Measurements from ENCODE around the gene DEPP1. TPM values are rescaled to one million over a fixed set of nuclear protein-coding genes. Genes with fewer than 3 reads are reported as not detected.

Gene DEPP1
- total and polyA plus RNA-seq, 2 of the 13 experiments (the other 11 are each of a cell fraction or from before 2014, with no cell fraction given): 14.8 to 270 TPM

DNA sequence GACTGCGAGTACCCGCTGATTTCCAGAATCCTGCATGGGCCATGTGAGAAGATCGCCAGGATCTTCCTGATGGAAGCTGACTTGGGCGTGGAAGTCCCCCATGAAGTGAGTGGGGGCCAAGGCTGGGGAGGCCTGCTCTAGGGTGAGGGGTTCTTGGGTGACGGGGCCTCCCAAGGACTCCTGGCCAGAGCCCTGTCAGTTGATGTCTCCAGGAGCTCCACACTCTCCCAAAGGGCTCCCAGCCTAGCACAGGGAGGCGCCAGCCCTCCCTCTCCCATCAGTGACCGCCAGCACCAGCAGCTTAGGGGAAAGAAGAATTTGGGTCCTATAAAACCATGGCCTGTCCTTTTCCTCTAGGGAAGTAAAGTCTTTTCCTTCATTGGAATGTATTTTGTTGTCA is 12.4 kb upstream of the DEPP1 start:
- no peaks in the 10 kb centered on the region for H4K20me1 ChIP-seq (ENCODE audit: insufficient read depth, low read length)
- 0 out of 6 replicates have a peak overlapping the region, but pooled peaks of 1 of the 3 experiments have one; percentile 0 for H3K4me3 ChIP-seq (replicated peaks in 1 of 3; ENCODE audit: insufficient read depth in 1 of 3, low read depth in 2 of 3, low read length in 3 of 3)
- peak overlapping the region; percentile 54 for H3K9ac ChIP-seq (ENCODE audit: insufficient read depth, low read depth, low read length)
- H3K36me3 ChIP-seq (replicated peaks in 1 of 2; ENCODE audit: control insufficient read depth in 1 of 2, insufficient read depth in 2 of 2, low read length in 2 of 2): peaks cover 17 to 35% of the 10 kb centered on the region in 2 experiments; a peak in 4 of 5 replicates
- FAIRE-seq (no peak), DNase-seq (ENCODE audit: low spot score) (no peak), ATAC-seq (no peak)
- H3K79me2 ChIP-seq (ENCODE audit: insufficient read depth, low read length): no peaks in the 10 kb centered on the region
- no TSS peak for BruUV-seq (replicated peaks)
- H3K27me3 ChIP-seq (ENCODE audit: control insufficient read depth in 1 of 2, insufficient read depth in 2 of 2, low read length in 2 of 2): no peaks in the 10 kb centered on the region
- CTCF ChIA-PET (ENCODE audit: low intra/inter-chr PET ratio, low total read pairs): interaction anchor here (2.2 kb wide), 1 partner anchor 58 kb away, joined by 16 read pairs; no protein-coding TSS in a partner anchor
- peaks cover 75% of the 10 kb centered on the region for H3K4me1 ChIP-seq (ENCODE audit: insufficient read depth, low read length)
- peak overlapping the region; percentile 55 for H3K27ac ChIP-seq (ENCODE audit: extremely low read length, insufficient read depth, low read length)
- peak overlapping the region; percentile 40; the same call in 1 of the 2 replicates for H3K4me2 ChIP-seq (ENCODE audit: low read depth, low read length)
- POLR2A ChIA-PET: interaction anchor here (1.1 to 12.0 kb wide), 7 partner anchors 10 to 59 kb away, joined by 3 to 863 read pairs (median 6); partner anchors contain the start of gene DEPP1
- WGBS (ENCODE audit: low lambda C conversion rate): 100% methylated on average over 5 of the region's 7 CpGs
- intact Hi-C loops (cut with micrococcal nuclease; ENCODE audit: unreplicated experiment): loop anchor here (5.0 kb wide), 1 partner anchor 59 kb away; no protein-coding TSS in a partner anchor
- in situ Hi-C loops (cut with HindIII; ENCODE audit: extremely low pct_ligation_motif_present, low pct_unique_long_range_greater_than_20kb): no loop called here
- no peaks in the 10 kb centered on the region for H3K9me3 ChIP-seq (ENCODE audit: low read length)
- no peak overlapping the region for H2AFZ ChIP-seq (ENCODE audit: low read length)
- TF ChIP-seq TOPORS (CRISPR knock-in tag; IDR thresholded peaks at IDR 0.05) (no peak), ZNF782 (CRISPR knock-in tag; IDR thresholded peaks at IDR 0.05; ENCODE audit: borderline replicate concordance) (no peak), ZBTB26 (CRISPR knock-in tag; IDR thresholded peaks at IDR 0.05; ENCODE audit: borderline replicate concordance) (no peak), PHF20 (CRISPR knock-in tag; IDR thresholded peaks at IDR 0.05) (no peak), ZNF468 (CRISPR knock-in tag; IDR thresholded peaks at IDR 0.05) (no peak), ZNF598 (CRISPR knock-in tag; IDR thresholded peaks at IDR 0.05; ENCODE audit: borderline replicate concordance) (0 out of 2 replicates have a peak, but pooled peaks have one; percentile 2), ZNF501 (CRISPR knock-in tag; IDR thresholded peaks at IDR 0.05) (no peak), EEA1 (CRISPR knock-in tag; IDR thresholded peaks at IDR 0.05; ENCODE audit: borderline replicate concordance) (no peak), DPF2 (CRISPR knock-in tag; IDR thresholded peaks at IDR 0.05; ENCODE audit: borderline replicate concordance, low read depth) (no peak), ZNF331 (CRISPR knock-in tag; IDR thresholded peaks at IDR 0.05) (no peak), JDP2 (CRISPR knock-in tag; IDR thresholded peaks at IDR 0.05; ENCODE audit: borderline replicate concordance) (no peak), ZBTB1 (CRISPR knock-in tag; IDR thresholded peaks at IDR 0.05; ENCODE audit: borderline replicate concordance) (no peak)
- TF ChIP-seq, protein P1, sequence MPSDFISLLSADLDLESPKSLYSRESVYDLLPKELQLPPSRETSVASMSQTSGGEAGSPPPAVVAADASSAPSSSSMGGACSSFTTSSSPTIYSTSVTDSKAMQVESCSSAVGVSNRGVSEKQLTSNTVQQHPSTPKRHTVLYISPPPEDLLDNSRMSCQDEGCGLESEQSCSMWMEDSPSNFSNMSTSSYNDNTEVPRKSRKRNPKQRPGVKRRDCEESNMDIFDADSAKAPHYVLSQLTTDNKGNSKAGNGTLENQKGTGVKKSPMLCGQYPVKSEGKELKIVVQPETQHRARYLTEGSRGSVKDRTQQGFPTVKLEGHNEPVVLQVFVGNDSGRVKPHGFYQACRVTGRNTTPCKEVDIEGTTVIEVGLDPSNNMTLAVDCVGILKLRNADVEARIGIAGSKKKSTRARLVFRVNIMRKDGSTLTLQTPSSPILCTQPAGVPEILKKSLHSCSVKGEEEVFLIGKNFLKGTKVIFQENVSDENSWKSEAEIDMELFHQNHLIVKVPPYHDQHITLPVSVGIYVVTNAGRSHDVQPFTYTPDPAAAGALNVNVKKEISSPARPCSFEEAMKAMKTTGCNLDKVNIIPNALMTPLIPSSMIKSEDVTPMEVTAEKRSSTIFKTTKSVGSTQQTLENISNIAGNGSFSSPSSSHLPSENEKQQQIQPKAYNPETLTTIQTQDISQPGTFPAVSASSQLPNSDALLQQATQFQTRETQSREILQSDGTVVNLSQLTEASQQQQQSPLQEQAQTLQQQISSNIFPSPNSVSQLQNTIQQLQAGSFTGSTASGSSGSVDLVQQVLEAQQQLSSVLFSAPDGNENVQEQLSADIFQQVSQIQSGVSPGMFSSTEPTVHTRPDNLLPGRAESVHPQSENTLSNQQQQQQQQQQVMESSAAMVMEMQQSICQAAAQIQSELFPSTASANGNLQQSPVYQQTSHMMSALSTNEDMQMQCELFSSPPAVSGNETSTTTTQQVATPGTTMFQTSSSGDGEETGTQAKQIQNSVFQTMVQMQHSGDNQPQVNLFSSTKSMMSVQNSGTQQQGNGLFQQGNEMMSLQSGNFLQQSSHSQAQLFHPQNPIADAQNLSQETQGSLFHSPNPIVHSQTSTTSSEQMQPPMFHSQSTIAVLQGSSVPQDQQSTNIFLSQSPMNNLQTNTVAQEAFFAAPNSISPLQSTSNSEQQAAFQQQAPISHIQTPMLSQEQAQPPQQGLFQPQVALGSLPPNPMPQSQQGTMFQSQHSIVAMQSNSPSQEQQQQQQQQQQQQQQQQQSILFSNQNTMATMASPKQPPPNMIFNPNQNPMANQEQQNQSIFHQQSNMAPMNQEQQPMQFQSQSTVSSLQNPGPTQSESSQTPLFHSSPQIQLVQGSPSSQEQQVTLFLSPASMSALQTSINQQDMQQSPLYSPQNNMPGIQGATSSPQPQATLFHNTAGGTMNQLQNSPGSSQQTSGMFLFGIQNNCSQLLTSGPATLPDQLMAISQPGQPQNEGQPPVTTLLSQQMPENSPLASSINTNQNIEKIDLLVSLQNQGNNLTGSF (CRISPR knock-in tag; IDR thresholded peaks at IDR 0.05): no peak
- TF ChIP-seq, protein P2, sequence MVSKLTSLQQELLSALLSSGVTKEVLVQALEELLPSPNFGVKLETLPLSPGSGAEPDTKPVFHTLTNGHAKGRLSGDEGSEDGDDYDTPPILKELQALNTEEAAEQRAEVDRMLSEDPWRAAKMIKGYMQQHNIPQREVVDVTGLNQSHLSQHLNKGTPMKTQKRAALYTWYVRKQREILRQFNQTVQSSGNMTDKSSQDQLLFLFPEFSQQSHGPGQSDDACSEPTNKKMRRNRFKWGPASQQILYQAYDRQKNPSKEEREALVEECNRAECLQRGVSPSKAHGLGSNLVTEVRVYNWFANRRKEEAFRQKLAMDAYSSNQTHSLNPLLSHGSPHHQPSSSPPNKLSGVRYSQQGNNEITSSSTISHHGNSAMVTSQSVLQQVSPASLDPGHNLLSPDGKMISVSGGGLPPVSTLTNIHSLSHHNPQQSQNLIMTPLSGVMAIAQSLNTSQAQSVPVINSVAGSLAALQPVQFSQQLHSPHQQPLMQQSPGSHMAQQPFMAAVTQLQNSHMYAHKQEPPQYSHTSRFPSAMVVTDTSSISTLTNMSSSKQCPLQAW (CRISPR knock-in tag; IDR thresholded peaks at IDR 0.05): no peak
- TF ChIP-seq, protein P3, sequence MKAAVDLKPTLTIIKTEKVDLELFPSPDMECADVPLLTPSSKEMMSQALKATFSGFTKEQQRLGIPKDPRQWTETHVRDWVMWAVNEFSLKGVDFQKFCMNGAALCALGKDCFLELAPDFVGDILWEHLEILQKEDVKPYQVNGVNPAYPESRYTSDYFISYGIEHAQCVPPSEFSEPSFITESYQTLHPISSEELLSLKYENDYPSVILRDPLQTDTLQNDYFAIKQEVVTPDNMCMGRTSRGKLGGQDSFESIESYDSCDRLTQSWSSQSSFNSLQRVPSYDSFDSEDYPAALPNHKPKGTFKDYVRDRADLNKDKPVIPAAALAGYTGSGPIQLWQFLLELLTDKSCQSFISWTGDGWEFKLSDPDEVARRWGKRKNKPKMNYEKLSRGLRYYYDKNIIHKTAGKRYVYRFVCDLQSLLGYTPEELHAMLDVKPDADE (CRISPR knock-in tag; IDR thresholded peaks at IDR 0.05): no peak
